ENCODE results near the gene WDR37. TPM values are rescaled to one million over a fixed set of nuclear protein-coding genes. Genes with fewer than 3 reads are reported as not detected.

Gene WDR37
- total RNA-seq, 1 experiment from 2014 or later, result 10.4 TPM

GRCh38 chr10:1074748-1075308, 18.6 kb downstream of the WDR37 start (continued):
- TF ChIP-seq CBFB (CRISPR knock-in tag; IDR thresholded peaks at IDR 0.05; ENCODE audit: low read depth), result no peak

DNA sequence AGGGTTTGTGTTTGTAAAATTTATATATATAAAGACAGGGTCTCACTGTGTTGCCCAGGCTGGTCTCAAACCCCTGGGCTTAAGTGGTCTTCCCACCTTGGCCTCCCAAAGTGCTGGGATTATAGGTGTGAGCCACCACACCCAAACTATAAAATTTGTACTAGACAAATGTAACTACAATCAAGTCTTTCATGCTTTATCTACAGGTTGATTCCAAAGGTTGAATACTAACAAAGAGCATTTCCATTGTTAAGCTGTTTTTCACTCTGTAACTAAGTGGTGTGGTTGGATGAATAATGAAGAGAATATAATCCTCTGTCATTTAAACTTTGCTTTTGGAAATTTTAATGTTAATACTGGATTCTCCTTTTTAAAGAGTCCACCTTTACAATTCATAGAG, 22.5 kb downstream of the WDR37 start:
- no peak overlapping the region for H3K4me3 Mint-ChIP-seq

DNA sequence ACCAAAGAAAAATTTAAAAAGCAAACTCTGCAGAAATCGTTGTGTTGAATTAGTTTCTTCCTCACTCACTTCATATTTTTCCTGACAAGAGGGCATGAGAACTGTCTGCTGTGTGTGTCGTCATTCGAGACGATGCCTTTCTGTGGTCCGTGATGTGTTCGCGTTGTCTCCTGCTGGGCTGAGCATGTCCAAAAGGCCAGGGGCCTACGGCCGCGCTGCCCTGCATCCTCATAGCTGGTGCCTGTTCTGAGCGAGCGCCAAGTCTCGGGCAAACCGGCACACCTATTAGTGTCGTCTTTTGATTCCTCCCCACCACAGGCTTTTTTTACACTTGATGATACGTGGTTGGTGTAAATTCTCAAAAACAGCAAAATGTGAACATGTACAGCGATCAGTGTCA, 27.4 kb downstream of the WDR37 start:
- Mint-ChIP-seq H3K36me3 (peaks cover 50% of the 10 kb centered on the region), H3K9me3 (no peaks in the 10 kb centered on the region), H3K27ac (no peak overlapping the region), H3K4me1 (no peaks in the 10 kb centered on the region), H3K27me3 (ENCODE audit: low read depth) (no peaks in the 10 kb centered on the region), H3K4me3 (no peak overlapping the region)
- CTCF ChIA-PET, result no interaction called here
- DNase-seq (ENCODE audit: low spot score), result no peak
- POLR2A ChIA-PET, result interaction anchor here (0.6 kb wide), 1 partner anchor 299 kb away, joined by 7 read pairs; no protein-coding TSS in a partner anchor
- TF ChIP-seq ZNF219 (CRISPR knock-in tag; IDR thresholded peaks at IDR 0.05; ENCODE audit: borderline replicate concordance), result no peak
- TF ChIP-seq, protein P1, sequence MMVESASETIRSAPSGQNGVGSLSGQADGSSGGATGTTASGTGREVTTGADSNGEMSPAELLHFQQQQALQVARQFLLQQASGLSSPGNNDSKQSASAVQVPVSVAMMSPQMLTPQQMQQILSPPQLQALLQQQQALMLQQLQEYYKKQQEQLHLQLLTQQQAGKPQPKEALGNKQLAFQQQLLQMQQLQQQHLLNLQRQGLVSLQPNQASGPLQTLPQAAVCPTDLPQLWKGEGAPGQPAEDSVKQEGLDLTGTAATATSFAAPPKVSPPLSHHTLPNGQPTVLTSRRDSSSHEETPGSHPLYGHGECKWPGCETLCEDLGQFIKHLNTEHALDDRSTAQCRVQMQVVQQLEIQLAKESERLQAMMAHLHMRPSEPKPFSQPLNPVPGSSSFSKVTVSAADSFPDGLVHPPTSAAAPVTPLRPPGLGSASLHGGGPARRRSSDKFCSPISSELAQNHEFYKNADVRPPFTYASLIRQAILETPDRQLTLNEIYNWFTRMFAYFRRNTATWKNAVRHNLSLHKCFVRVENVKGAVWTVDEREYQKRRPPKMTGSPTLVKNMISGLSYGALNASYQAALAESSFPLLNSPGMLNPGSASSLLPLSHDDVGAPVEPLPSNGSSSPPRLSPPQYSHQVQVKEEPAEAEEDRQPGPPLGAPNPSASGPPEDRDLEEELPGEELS (CRISPR knock-in tag; IDR thresholded peaks at IDR 0.05), result no peak
- no peak for TF ChIP-seq GABPB1 (CRISPR knock-in tag; IDR thresholded peaks at IDR 0.05)
- TF ChIP-seq, protein P2, sequence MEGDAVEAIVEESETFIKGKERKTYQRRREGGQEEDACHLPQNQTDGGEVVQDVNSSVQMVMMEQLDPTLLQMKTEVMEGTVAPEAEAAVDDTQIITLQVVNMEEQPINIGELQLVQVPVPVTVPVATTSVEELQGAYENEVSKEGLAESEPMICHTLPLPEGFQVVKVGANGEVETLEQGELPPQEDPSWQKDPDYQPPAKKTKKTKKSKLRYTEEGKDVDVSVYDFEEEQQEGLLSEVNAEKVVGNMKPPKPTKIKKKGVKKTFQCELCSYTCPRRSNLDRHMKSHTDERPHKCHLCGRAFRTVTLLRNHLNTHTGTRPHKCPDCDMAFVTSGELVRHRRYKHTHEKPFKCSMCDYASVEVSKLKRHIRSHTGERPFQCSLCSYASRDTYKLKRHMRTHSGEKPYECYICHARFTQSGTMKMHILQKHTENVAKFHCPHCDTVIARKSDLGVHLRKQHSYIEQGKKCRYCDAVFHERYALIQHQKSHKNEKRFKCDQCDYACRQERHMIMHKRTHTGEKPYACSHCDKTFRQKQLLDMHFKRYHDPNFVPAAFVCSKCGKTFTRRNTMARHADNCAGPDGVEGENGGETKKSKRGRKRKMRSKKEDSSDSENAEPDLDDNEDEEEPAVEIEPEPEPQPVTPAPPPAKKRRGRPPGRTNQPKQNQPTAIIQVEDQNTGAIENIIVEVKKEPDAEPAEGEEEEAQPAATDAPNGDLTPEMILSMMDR (IDR thresholded peaks at IDR 0.05), result no peak
- TF ChIP-seq ZNF532 (CRISPR knock-in tag; IDR thresholded peaks at IDR 0.05; ENCODE audit: borderline replicate concordance), result no peak
- no peak for ATAC-seq

More for the DNA sequence above, 22.5 kb downstream of the WDR37 start:
- Mint-ChIP-seq H3K36me3 (peaks cover 39% of the 10 kb centered on the region), H3K9me3 (no peaks in the 10 kb centered on the region), H3K27me3 (ENCODE audit: low read depth) (no peaks in the 10 kb centered on the region), H3K4me1 (no peaks in the 10 kb centered on the region), H3K27ac (no peak overlapping the region)
- TF ChIP-seq TEAD1 (CRISPR knock-in tag; IDR thresholded peaks at IDR 0.05) (no peak), HMGA2 (CRISPR knock-in tag; IDR thresholded peaks at IDR 0.05) (no peak)
- TF ChIP-seq, protein P2 (IDR thresholded peaks at IDR 0.05), result no peak
- ATAC-seq (no peak), DNase-seq (ENCODE audit: low spot score) (no peak)
- ChIA-PET POLR2A (no interaction called here), CTCF (no interaction called here)

All from WTC11 (cell line).